Esophagus muscularis mucosa (tissue), 4 donors: Measurements from ENCODE around the gene CCDC85C. TPM values are rescaled to one million over a fixed set of nuclear protein-coding genes. Genes with fewer than 3 reads are reported as not detected.
A peak's percentile ranks its signal among the peaks of the same experiment; 100 is the strongest.

ENCODE experiments used
- DNase-seq: peaks from one replicate; pipeline ENCODE4 v3.0.0-alpha.2; 2017; ENCODE audit errors: extremely low spot score
- H3K27ac ChIP-seq, 4 donors: fragments of 200-600 bp; sonication (generic); replicated peaks in 1 of 4; 1 replicate in 3 of 4; 2 replicates in 1 of 4; pipeline ENCODE4 v1.5.1; 2016 to 2019; ENCODE audit warnings: mild to moderate bottlenecking in 1 of 4
- H3K27me3 ChIP-seq, 4 donors: fragments of 200-600 bp; sonication (generic); one replicate each; pipeline versions ENCODE4 v1.5.1 to v1.6.0; 2016 to 2019
- H3K36me3 ChIP-seq, 4 donors: fragments of 200-600 bp; sonication (generic); one replicate each; pipeline ENCODE4 v1.5.1; 2016 to 2019
- H3K4me1 ChIP-seq, 4 donors: fragments of 200-600 bp; sonication (generic); one replicate each; pipeline ENCODE4 v1.5.1; 2016 to 2019
- H3K4me3 ChIP-seq, 4 donors: fragments of 200-600 bp; sonication (generic); 1 replicate in 2 of 4; 2 replicates in 2 of 4; pipeline ENCODE4 v1.5.1; 2016 to 2019; ENCODE audit warnings: mild to moderate bottlenecking in 4 of 4, moderate library complexity in 1 of 4
- H3K9me3 ChIP-seq, 4 donors: fragments of 200-600 bp; sonication (generic); 1 replicate in 3 of 4; 2 replicates in 1 of 4; pipeline ENCODE4 v1.5.1; 2016 to 2019
- EP300 ChIP-seq: sonication (generic); formaldehyde crosslinking; IDR thresholded peaks from one replicate; pipeline ENCODE4 v1.6.1; 2017; ENCODE audit warnings: antibody characterized with exemption
- POLR2A ChIP-seq: fragments of 450-650 bp; IDR thresholded peaks from one replicate; pipeline ENCODE4 v1.6.1; 2017; ENCODE audit warnings: antibody characterized with exemption, moderate library complexity, mild to moderate bottlenecking, low read depth
- POLR2AphosphoS5 ChIP-seq, 2 donors: sonication (generic); formaldehyde crosslinking; IDR thresholded peaks; one replicate each; pipeline ENCODE4 v1.6.1; 2017; ENCODE audit warnings: antibody characterized with exemption in 2 of 2
- WGBS: methylation state at CpG from one replicate; pipeline ENCODE4 v1.1.5; 2018; 5-methylcytosine and 5-hydroxymethylcytosine counted together
- intact Hi-C: fragments of 100-400 bp; cut with DNase I; formaldehyde crosslinking; loops from one replicate; pipeline ENCODE4 v1.15.1; 2023
- total RNA-seq, 4 donors: library from RNA; depleted of rRNA; stranded (reverse); fragments of >200 nt; gene quantifications; one replicate each; pipeline versions ENCODE4 v1.1.0 to v1.2.1, GENCODE V29; 2016
- TF ChIP-seq, protein P1 (sequence below), 3 experiments: fragments of 200-600 bp in 2 of 3; fragments of 450-650 bp in 1 of 3; sonication (generic) in 2 of 3; IDR thresholded peaks; one replicate each; pipeline ENCODE4 v1.5.1; 2017 to 2019; ENCODE audit warnings: antibody characterized with exemption in 3 of 3, mild to moderate bottlenecking in 2 of 3, moderate library complexity in 1 of 3

The CCDC85C gene
- total RNA-seq, 4 donors from 2014 or later, result 17.9 to 48.7 (median 30.8) TPM

DNA sequence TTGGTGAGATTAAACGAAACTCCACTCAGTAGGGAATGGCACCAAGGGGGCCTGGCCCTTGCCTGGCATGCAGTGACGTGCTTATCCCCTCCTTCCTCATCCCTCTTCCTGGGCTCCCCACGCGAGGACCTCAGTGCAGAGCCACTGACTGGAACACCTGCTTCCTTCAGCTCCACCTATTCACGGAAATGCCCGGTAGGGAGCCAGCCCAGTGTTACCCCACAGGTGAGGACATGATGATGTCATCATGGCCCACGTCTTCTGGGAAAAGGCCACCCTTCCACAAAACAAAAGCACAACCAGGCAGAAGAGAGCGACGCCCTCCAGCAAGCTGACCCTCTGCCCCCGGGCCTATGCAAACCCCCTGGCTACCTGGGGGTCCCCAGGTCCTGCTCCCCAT lies 42.1 kb downstream of the CCDC85C start:
- Histone ChIP-seq H3K4me3 (no peak overlapping the region), H3K27me3 (no peaks in the 10 kb centered on the region), H3K4me1 (peaks cover 64 to 93% (median 86%) of the 10 kb centered on the region in 4 donors), H3K27ac (peak overlapping the region; percentile 88 to 90 (median 90)), H3K36me3 (no peaks in the 10 kb centered on the region), H3K9me3 (no peaks in the 10 kb centered on the region)
- intact Hi-C loops, result loop anchor here (5.0 kb wide), 1 partner anchor 35 kb away; no protein-coding TSS in a partner anchor
- TF ChIP-seq POLR2AphosphoS5 (IDR thresholded peaks at IDR 0.05), result no peak
- TF ChIP-seq EP300, result peak; percentile 65
- 86% methylated on average over 3 of the region's 10 CpGs for WGBS
- no peak for DNase-seq

DNA sequence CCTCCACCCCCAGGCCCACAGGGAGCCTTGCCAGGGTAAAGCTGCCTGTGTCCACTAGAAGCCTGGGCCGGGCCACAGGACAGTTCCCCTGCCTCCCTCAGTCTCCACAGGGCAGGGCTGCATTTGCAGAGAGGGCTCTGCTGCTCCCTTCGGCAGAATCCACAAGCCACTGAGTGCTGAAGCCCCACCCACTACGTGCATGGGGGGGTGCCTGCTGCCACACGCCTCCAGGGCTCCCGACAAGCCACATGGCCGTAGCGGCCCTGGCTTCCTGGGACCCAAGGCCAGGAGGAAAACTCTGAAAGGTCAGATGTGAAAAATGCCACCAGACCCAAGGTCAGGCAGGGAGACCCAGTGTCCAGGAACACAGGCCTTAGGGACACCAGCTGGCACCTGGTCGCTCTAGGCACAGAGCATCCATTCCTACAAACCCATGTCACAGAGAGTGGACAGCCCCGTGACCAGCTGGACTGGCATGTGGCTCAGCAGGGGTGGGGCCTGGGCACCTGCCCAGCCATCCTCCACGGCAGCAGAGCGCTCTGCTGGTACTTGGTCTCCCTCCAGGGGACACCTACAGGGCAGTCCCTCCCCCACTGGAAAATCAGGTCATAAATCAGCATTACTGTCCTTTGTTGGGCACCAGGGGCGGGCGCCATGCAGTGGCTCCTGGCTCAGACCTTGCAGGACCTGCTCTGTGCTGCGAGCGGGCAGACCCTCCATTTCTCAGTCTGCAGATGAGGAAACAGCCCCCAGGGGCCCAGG lies 42.9 kb downstream of the CCDC85C start:
- Histone ChIP-seq H3K27ac (peak overlapping the region; percentile 88 to 90 (median 90)), H3K4me1 (peaks cover 58 to 93% (median 80%) of the 10 kb centered on the region in 4 donors), H3K9me3 (no peaks in the 10 kb centered on the region), H3K36me3 (no peaks in the 10 kb centered on the region), H3K4me3 (no peak overlapping the region), H3K27me3 (no peaks in the 10 kb centered on the region)
- intact Hi-C loops, result loop anchor here (5.0 kb wide), 1 partner anchor 34 kb away; no protein-coding TSS in a partner anchor
- no peak for DNase-seq
- TF ChIP-seq EP300 (no peak), POLR2A (no peak), POLR2AphosphoS5 (IDR thresholded peaks at IDR 0.05) (peak; percentile 38 to 67)
- WGBS, result 53% methylated on average over 9 of the region's 15 CpGs

DNA sequence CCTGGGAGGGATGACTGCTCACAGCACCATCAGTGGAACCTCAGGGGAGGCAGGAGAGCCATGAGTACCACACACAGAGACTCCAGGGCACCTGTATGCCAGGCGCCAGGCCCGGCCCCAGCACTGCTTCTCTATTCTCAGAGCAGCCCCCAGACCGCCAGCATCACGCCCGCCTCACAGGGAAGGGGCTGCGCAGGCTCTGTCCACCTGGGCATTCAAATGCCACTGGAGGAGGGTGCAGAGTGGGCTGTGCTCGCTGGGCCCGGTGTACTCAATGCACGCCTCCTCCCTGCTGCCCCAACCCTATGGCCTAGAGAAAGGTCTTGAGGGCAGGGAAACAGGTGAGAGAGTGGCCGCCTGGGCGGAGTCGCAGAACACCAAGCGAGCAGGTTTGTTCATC lies 43.6 kb downstream of the CCDC85C start:
- Histone ChIP-seq H3K4me3 (no peak overlapping the region), H3K27ac (peak overlapping the region; percentile 88 to 90 (median 90)), H3K9me3 (no peaks in the 10 kb centered on the region), H3K36me3 (no peaks in the 10 kb centered on the region), H3K4me1 (peaks cover 51 to 91% (median 78%) of the 10 kb centered on the region in 4 donors), H3K27me3 (no peaks in the 10 kb centered on the region)
- 98% methylated on average over 6 of the region's 13 CpGs for whole genome bisulfite sequencing
- intact Hi-C loops, result loop anchor here (5.0 kb wide), 1 partner anchor 33 kb away; no protein-coding TSS in a partner anchor
- TF ChIP-seq POLR2A (no peak), EP300 (no peak), POLR2AphosphoS5 (IDR thresholded peaks at IDR 0.05) (no peak)
- TF ChIP-seq, protein P1, sequence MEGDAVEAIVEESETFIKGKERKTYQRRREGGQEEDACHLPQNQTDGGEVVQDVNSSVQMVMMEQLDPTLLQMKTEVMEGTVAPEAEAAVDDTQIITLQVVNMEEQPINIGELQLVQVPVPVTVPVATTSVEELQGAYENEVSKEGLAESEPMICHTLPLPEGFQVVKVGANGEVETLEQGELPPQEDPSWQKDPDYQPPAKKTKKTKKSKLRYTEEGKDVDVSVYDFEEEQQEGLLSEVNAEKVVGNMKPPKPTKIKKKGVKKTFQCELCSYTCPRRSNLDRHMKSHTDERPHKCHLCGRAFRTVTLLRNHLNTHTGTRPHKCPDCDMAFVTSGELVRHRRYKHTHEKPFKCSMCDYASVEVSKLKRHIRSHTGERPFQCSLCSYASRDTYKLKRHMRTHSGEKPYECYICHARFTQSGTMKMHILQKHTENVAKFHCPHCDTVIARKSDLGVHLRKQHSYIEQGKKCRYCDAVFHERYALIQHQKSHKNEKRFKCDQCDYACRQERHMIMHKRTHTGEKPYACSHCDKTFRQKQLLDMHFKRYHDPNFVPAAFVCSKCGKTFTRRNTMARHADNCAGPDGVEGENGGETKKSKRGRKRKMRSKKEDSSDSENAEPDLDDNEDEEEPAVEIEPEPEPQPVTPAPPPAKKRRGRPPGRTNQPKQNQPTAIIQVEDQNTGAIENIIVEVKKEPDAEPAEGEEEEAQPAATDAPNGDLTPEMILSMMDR (IDR thresholded peaks at IDR 0.05), result no peak
- DNase-seq, result no peak

DNA sequence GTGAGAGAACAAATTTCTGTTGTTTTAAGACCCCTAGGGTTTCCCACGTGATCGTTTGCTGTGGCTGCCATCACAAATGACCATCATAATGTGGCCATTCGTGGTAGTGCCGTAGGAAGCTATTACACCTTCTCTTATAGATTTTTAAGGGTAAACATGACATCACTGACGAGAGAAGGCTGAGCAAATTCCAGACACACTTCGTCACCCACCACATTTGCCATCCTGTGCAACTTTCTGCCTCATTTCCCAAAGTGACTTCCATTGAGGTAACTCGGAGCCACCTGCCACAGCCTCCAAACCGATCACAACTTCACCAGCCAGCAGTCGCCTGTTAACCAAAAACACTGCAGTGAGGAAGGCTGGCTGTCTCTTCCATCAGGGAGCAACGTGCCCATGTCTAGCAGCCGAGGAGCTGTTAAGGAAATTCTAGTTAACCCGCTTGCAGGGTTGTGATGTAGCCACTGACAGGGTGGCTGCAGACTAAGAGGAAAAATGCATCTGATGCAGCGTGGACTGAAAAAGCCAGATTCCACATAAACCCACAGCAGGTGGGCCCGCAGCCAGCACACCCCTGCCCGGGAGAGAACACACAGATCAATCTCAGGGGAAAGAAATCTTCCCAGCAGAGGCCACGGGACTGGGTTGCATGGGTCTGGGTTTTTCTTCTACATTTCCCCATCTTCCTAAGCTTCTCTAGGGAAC lies 44.6 kb downstream of the CCDC85C start:
- WGBS, result 69% methylated on average over 15 of the region's 16 CpGs
- TF ChIP-seq, protein P1 (IDR thresholded peaks at IDR 0.05), result no peak
- TF ChIP-seq POLR2A, result no peak
- TF ChIP-seq EP300, result no peak
- no peak for TF ChIP-seq POLR2AphosphoS5 (IDR thresholded peaks at IDR 0.05)
- peak overlapping the region; percentile 88 to 90 (median 90) for H3K27ac ChIP-seq
- DNase-seq, result no peak
- H3K36me3 ChIP-seq, result no peaks in the 10 kb centered on the region
- peaks cover 51 to 91% (median 78%) of the 10 kb centered on the region in 4 donors for H3K4me1 ChIP-seq
- no peak overlapping the region for H3K4me3 ChIP-seq
- no peaks in the 10 kb centered on the region for H3K9me3 ChIP-seq
- no peaks in the 10 kb centered on the region for H3K27me3 ChIP-seq
- intact Hi-C loops, result no loop called here

DNA sequence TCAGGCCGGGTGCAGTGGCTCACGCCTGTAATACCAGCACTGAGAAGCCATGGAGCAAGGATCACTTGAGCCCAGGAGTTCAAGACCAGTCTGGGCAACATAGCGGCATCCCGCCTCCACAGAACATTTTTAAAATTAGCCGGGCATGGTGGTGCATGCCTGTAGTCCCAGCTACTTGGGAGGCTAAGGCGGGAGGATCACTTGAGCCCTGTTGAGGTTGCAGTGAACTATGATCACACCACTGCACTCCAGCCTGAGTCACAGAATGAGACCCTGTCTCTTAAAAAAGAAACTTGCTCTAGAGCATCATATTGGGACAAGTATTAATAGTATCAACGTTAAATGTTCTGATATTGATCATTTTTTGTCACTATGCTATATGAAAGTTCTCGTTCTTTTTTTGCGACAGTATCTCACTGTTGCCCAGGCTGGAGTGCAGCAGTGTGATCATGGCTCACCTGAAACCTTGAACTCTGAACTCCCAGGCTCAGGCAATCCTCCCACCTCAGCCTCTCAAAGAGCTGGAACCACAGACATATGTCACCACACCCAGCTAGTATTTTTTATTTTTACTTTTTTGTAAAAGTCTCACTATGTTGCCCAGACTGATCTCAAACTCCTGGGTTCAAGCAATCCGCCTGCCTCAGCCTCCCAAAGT lies 47.7 kb downstream of the CCDC85C start:
- 92% methylated on average over 10 of the region's 10 CpGs for WGBS
- H3K36me3 ChIP-seq, result no peaks in the 10 kb centered on the region
- H3K27ac ChIP-seq, result peak overlapping the region; percentile 70 to 90 (median 88)
- no peak for TF ChIP-seq EP300
- no peak for TF ChIP-seq POLR2A
- TF ChIP-seq, protein P1 (IDR thresholded peaks at IDR 0.05), result no peak
- no peak overlapping the region for H3K4me3 ChIP-seq
- H3K9me3 ChIP-seq, result no peaks in the 10 kb centered on the region
- peaks cover 47 to 91% (median 78%) of the 10 kb centered on the region in 4 donors for H3K4me1 ChIP-seq
- intact Hi-C loops, result no loop called here
- no peaks in the 10 kb centered on the region for H3K27me3 ChIP-seq
- no peak for DNase-seq
